ENCODE data around the gene ZNF516.
A peak's percentile ranks its signal among the peaks of the same experiment; 100 is the strongest.

Gene ZNF516

DNA sequence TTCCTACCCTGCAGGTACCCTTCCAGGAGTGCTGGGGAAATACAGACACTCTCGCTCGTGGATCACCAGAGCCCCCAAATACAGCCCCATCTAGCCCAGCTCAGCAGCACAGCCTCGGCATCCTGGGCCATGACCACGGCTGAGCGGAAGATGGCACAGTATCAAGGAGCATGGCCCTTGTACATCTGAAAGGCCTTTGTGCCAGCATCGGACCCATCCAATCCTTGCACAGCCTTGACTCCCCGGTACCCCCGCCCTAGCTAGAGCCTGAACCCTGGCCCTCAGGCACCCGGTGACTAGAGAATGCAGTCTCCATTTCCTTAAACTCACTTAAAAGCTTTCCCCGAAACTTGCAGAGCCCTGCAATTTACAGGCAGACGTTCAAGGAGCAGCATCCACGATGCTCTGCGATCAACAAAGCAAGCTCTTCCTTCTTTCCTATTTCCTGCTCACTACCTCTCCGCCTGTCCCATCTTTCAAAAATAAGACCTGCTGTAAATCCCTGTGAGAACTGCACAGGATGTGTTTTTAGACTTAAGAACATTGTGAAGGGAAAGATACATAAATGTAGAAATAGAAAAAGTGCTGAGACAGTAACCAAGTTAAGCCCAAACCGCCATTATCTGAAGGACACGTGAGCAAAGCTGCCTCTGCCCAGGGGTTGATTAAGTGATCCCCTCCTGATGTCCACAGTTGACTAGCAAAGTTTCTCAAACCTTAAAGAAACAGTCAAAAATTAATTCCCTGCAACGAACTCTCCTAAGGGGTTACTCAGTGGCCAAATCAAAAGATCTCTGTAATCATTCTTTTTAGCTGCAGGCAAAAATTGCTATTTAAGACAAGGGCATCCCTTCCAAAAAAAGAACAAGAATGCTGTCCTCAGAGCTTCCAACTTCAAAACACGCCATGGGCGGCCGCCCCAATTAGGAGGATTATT lies 48.5 kb downstream of the ZNF516 start:
- H4K8ac ChIP-seq (ENCODE audit: low read length) = no peak overlapping the region
- H3K23ac ChIP-seq (ENCODE audit: low read length in 2 of 2) = no peak overlapping the region
- no peak overlapping the region for H3K4me2 ChIP-seq (ENCODE audit: low read length, poor library complexity, severe bottlenecking)
- no peak overlapping the region for H3K27ac ChIP-seq (ENCODE audit: low read length, poor library complexity, severe bottlenecking)
- no peak overlapping the region for H2AFZ ChIP-seq (ENCODE audit: low read depth, low read length)
- H3K9ac ChIP-seq (ENCODE audit: low read length) = peak overlapping the region; percentile 61
- H2BK15ac ChIP-seq (ENCODE audit: low read depth, poor library complexity, severe bottlenecking) = no peak overlapping the region
- H3K4me3 ChIP-seq (ENCODE audit: insufficient read depth in 1 of 2, low read depth in 1 of 2, low read length in 2 of 2) = peak overlapping the region in 1 of 2 experiments; percentile 58
- H2BK120ac ChIP-seq (ENCODE audit: low read depth, low read length) = peak overlapping the region; percentile 11
- no peak overlapping the region for H2BK5ac ChIP-seq (ENCODE audit: low read depth, low read length, poor library complexity, severe bottlenecking)
- H2BK12ac ChIP-seq (ENCODE audit: low read length in 2 of 2) = no peak overlapping the region
- H3K79me1 ChIP-seq (replicated peaks; ENCODE audit: low read length, poor library complexity, severe bottlenecking) = peaks cover 24% of the 10 kb centered on the region
- peak overlapping the region in 1 of 2 experiments; percentile 1 for H3K14ac ChIP-seq (ENCODE audit: low read length in 2 of 2)
- H3K27me3 ChIP-seq (ENCODE audit: control insufficient read depth in 1 of 2, insufficient read depth in 1 of 2, low read length in 2 of 2) = no peaks in the 10 kb centered on the region
- 84% methylated on average over 19 of the region's 20 CpGs for WGBS
- H4K91ac ChIP-seq (ENCODE audit: low read length) = no peak overlapping the region
- DNase-seq = no peak
- H2AK5ac ChIP-seq (ENCODE audit: low read length, severe bottlenecking) = peak overlapping the region; percentile 53
- peaks cover 42% of the 10 kb centered on the region for H3K4me1 ChIP-seq (ENCODE audit: control insufficient read depth, insufficient read depth, low read depth, low read length)
- H3K18ac ChIP-seq (ENCODE audit: low read depth in 1 of 2, low read length in 2 of 2) = peak overlapping the region in 1 of 2 experiments; percentile 55
- H3K9me3 ChIP-seq (ENCODE audit: control insufficient read depth, low read length) = no peaks in the 10 kb centered on the region
- no peak overlapping the region for H3K4ac ChIP-seq (ENCODE audit: low read depth in 1 of 2, low read length in 2 of 2)
- peaks cover 13 to 28% of the 10 kb centered on the region in 2 experiments for H3K36me3 ChIP-seq (ENCODE audit: control insufficient read depth in 1 of 2, insufficient read depth in 2 of 2, low read depth in 1 of 2, low read length in 2 of 2)

DNA sequence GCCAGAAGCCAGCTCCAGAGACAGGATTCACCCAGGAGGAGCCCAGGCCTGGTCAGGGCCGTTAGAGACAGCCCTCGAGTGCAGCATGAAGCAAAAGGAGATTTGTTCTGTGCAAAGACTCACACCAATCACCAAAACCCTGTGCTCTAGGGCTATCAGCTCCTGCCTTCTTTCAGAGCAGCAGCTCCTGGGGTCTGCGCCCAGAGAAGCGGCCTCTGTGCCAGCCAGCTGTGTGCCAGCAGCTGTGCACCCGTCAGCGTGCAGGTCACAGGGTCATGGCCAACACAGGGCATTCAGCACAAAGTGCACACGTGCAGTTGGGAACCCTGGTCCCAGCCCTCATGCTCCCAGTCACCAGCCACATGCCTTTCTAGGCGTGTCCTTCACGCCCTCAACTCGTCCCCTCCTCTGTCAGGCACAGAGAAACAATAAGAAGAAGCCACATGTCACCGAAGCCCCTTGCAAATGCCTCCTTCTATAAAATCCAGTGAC lies 49.3 kb downstream of the ZNF516 start:
- H3K4me1 ChIP-seq (ENCODE audit: control insufficient read depth, insufficient read depth, low read depth, low read length) = peaks cover 38% of the 10 kb centered on the region
- H3K27me3 ChIP-seq (ENCODE audit: control insufficient read depth in 1 of 2, insufficient read depth in 1 of 2, low read length in 2 of 2) = no peaks in the 10 kb centered on the region
- no peak overlapping the region for H4K91ac ChIP-seq (ENCODE audit: low read length)
- H4K8ac ChIP-seq (ENCODE audit: low read length) = peak overlapping the region; percentile 24
- peak overlapping the region; percentile 14 to 55 for H3K18ac ChIP-seq (ENCODE audit: low read depth in 1 of 2, low read length in 2 of 2)
- no peak overlapping the region for H2BK120ac ChIP-seq (ENCODE audit: low read depth, low read length)
- DNase-seq = peak; percentile 28
- H2AK5ac ChIP-seq (ENCODE audit: low read length, severe bottlenecking) = peak overlapping the region; percentile 53
- H3K79me1 ChIP-seq (replicated peaks; ENCODE audit: low read length, poor library complexity, severe bottlenecking) = peaks cover 31% of the 10 kb centered on the region
- H2BK15ac ChIP-seq (ENCODE audit: low read depth, poor library complexity, severe bottlenecking) = no peak overlapping the region
- peak overlapping the region in 1 of 2 experiments; percentile 9 for H3K23ac ChIP-seq (ENCODE audit: low read length in 2 of 2)
- peak overlapping the region in 1 of 2 experiments; percentile 8 for H3K14ac ChIP-seq (ENCODE audit: low read length in 2 of 2)
- no peak overlapping the region for H2BK5ac ChIP-seq (ENCODE audit: low read depth, low read length, poor library complexity, severe bottlenecking)
- H3K4ac ChIP-seq (ENCODE audit: low read depth in 1 of 2, low read length in 2 of 2) = peak overlapping the region in 1 of 2 experiments; percentile 1
- WGBS = 69% methylated on average over 11 of the region's 11 CpGs
- H2AFZ ChIP-seq (ENCODE audit: low read depth, low read length) = no peak overlapping the region
- no peaks in the 10 kb centered on the region for H3K9me3 ChIP-seq (ENCODE audit: control insufficient read depth, low read length)
- H2BK12ac ChIP-seq (ENCODE audit: low read length in 2 of 2) = peak overlapping the region in 1 of 2 experiments; percentile 11
- H3K4me3 ChIP-seq (ENCODE audit: insufficient read depth in 1 of 2, low read depth in 1 of 2, low read length in 2 of 2) = peak overlapping the region in 1 of 2 experiments; percentile 58
- peak overlapping the region; percentile 53 for H3K4me2 ChIP-seq (ENCODE audit: low read length, poor library complexity, severe bottlenecking)
- H3K36me3 ChIP-seq (ENCODE audit: control insufficient read depth in 1 of 2, insufficient read depth in 2 of 2, low read depth in 1 of 2, low read length in 2 of 2) = peaks cover 19 to 36% of the 10 kb centered on the region in 2 experiments
- peak overlapping the region; percentile 63 for H3K27ac ChIP-seq (ENCODE audit: low read length, poor library complexity, severe bottlenecking)
- peak overlapping the region; percentile 61 for H3K9ac ChIP-seq (ENCODE audit: low read length)

DNA sequence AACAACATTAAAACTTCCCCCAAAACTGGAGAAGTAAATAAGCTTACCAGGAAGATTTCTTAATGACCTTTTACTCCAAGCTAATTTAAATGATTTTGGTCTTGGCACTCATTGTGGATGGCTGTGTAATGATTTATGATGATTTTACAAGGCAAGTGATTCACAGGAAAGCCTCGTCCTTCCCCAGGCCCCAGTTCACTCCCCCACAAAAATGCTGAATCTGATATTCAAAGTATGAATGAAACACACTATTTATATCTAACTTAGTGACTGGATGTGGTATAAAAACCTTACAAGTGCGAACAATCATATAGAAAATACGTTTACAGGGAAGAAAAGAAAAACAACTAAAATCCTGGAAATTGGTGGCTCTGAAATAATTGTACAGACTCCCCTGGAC lies 49.8 kb downstream of the ZNF516 start:
- Histone ChIP-seq H3K4ac (ENCODE audit: low read depth in 1 of 2, low read length in 2 of 2) (no peak overlapping the region), H3K23ac (ENCODE audit: low read length in 2 of 2) (no peak overlapping the region), H3K9ac (ENCODE audit: low read length) (peak overlapping the region; percentile 61), H3K27ac (ENCODE audit: low read length, poor library complexity, severe bottlenecking) (peak overlapping the region; percentile 63), H2BK5ac (ENCODE audit: low read depth, low read length, poor library complexity, severe bottlenecking) (no peak overlapping the region), H3K18ac (ENCODE audit: low read depth in 1 of 2, low read length in 2 of 2) (no peak overlapping the region), H2BK12ac (ENCODE audit: low read length in 2 of 2) (no peak overlapping the region), H3K27me3 (ENCODE audit: control insufficient read depth in 1 of 2, insufficient read depth in 1 of 2, low read length in 2 of 2) (no peaks in the 10 kb centered on the region), H2BK15ac (ENCODE audit: low read depth, poor library complexity, severe bottlenecking) (no peak overlapping the region), H3K36me3 (ENCODE audit: control insufficient read depth in 1 of 2, insufficient read depth in 2 of 2, low read depth in 1 of 2, low read length in 2 of 2) (peaks cover 24 to 39% of the 10 kb centered on the region in 2 experiments), H3K79me1 (replicated peaks; ENCODE audit: low read length, poor library complexity, severe bottlenecking) (peaks cover 32% of the 10 kb centered on the region), H3K4me3 (ENCODE audit: insufficient read depth in 1 of 2, low read depth in 1 of 2, low read length in 2 of 2) (peak overlapping the region in 1 of 2 experiments; percentile 58), H2BK120ac (ENCODE audit: low read depth, low read length) (no peak overlapping the region), H3K4me1 (ENCODE audit: control insufficient read depth, insufficient read depth, low read depth, low read length) (peaks cover 38% of the 10 kb centered on the region), H3K14ac (ENCODE audit: low read length in 2 of 2) (no peak overlapping the region), H2AFZ (ENCODE audit: low read depth, low read length) (no peak overlapping the region), H4K8ac (ENCODE audit: low read length) (no peak overlapping the region), H4K91ac (ENCODE audit: low read length) (no peak overlapping the region), H2AK5ac (ENCODE audit: low read length, severe bottlenecking) (no peak overlapping the region), H3K9me3 (ENCODE audit: control insufficient read depth, low read length) (no peaks in the 10 kb centered on the region), H3K4me2 (ENCODE audit: low read length, poor library complexity, severe bottlenecking) (peak overlapping the region; percentile 53)
- no CpG with 5 or more reads among the region's 3 CpGs for WGBS
- DNase-seq = peak; percentile 62

- Histone ChIP-seq H3K4me3 (ENCODE audit: insufficient read depth in 1 of 2, low read depth in 1 of 2, low read length in 2 of 2) (no peak overlapping the region), H3K79me1 (replicated peaks; ENCODE audit: low read length, poor library complexity, severe bottlenecking) (peaks cover 34% of the 10 kb centered on the region), H2BK5ac (ENCODE audit: low read depth, low read length, poor library complexity, severe bottlenecking) (no peak overlapping the region), H2AFZ (ENCODE audit: low read depth, low read length) (no peak overlapping the region), H2BK15ac (ENCODE audit: low read depth, poor library complexity, severe bottlenecking) (no peak overlapping the region), H3K27me3 (ENCODE audit: control insufficient read depth in 1 of 2, insufficient read depth in 1 of 2, low read length in 2 of 2) (no peaks in the 10 kb centered on the region), H3K14ac (ENCODE audit: low read length in 2 of 2) (no peak overlapping the region), H2AK5ac (ENCODE audit: low read length, severe bottlenecking) (peak overlapping the region; percentile 25), H2BK120ac (ENCODE audit: low read depth, low read length) (no peak overlapping the region), H3K9me3 (ENCODE audit: control insufficient read depth, low read length) (no peaks in the 10 kb centered on the region), H3K4me1 (ENCODE audit: control insufficient read depth, insufficient read depth, low read depth, low read length) (peaks cover 38% of the 10 kb centered on the region), H3K4me2 (ENCODE audit: low read length, poor library complexity, severe bottlenecking) (no peak overlapping the region), H3K4ac (ENCODE audit: low read depth in 1 of 2, low read length in 2 of 2) (no peak overlapping the region), H4K91ac (ENCODE audit: low read length) (no peak overlapping the region), H3K9ac (ENCODE audit: low read length) (no peak overlapping the region), H3K36me3 (ENCODE audit: control insufficient read depth in 1 of 2, insufficient read depth in 2 of 2, low read depth in 1 of 2, low read length in 2 of 2) (peaks cover 30 to 39% of the 10 kb centered on the region in 2 experiments), H3K18ac (ENCODE audit: low read depth in 1 of 2, low read length in 2 of 2) (no peak overlapping the region), H2BK12ac (ENCODE audit: low read length in 2 of 2) (no peak overlapping the region), H3K27ac (ENCODE audit: low read length, poor library complexity, severe bottlenecking) (peak overlapping the region; percentile 25), H3K23ac (ENCODE audit: low read length in 2 of 2) (no peak overlapping the region), H4K8ac (ENCODE audit: low read length) (no peak overlapping the region)
- 82% methylated on average over 13 of the region's 13 CpGs for WGBS
- no peak for DNase-seq
Observed at GRCh38 chr18:76444446-76445105, 50.5 kb downstream of the ZNF516 start.
